AML-193 (cell line): ENCODE results near the gene CCZ1B.
A peak's percentile ranks its signal among the peaks of the same experiment; 100 is the strongest.
"Not testable (repeated sequence)": the region's sequence is repeated elsewhere in the genome, so short reads cannot be mapped to it uniquely, and the experiment has no call there.

Source experiments
- DNase-seq, 2 experiments: peaks; one replicate each; lab custom pipeline; 2025; lab: John Stamatoyannopoulos, UW

Gene CCZ1B

GRCh38 chr7:6826151-6826550 is at the start of gene CCZ1B:
Gene CCZ1B (minus strand): TSS chr7:6826275. CDS start chr7:6826197, 78 bp downstream.
- DNase-seq = peak; percentile 45 to 49

- not testable (repeated sequence) for DNase-seq
These were observed 48.9 kb upstream of the CCZ1B start for GRCh38 chr7:6875022-6875421.

- DNase-seq = not testable (repeated sequence)
These were observed 46.3 kb upstream of the CCZ1B start for GRCh38 chr7:6872246-6872945.

- not testable (repeated sequence) for DNase-seq
These were observed 45.5 kb upstream of the CCZ1B start for GRCh38 chr7:6871421-6872144.

- not testable (repeated sequence) for DNase-seq
These were observed 38.7 kb upstream of the CCZ1B start for GRCh38 chr7:6864751-6865150.

GRCh38 chr7:6864188-6864587 is 38.1 kb upstream of the CCZ1B start:
- DNase-seq = not testable (repeated sequence)

- DNase-seq = not testable (repeated sequence)
These were observed 36.8 kb upstream of the CCZ1B start for GRCh38 chr7:6862876-6863275.

- DNase-seq = peak; percentile 3 to 10
These were observed 31.7 kb upstream of the CCZ1B start for GRCh38 chr7:6857721-6858314.

GRCh38 chr7:6855563-6856131 is 29.6 kb upstream of the CCZ1B start:
- not testable (repeated sequence) for DNase-seq

- not testable (repeated sequence) for DNase-seq
These were observed 28.9 kb upstream of the CCZ1B start for GRCh38 chr7:6854747-6855562.

- not testable (repeated sequence) for DNase-seq
These were observed 27.6 kb upstream of the CCZ1B start for GRCh38 chr7:6853681-6854080.

- not testable (repeated sequence) for DNase-seq
These were observed 23.1 kb upstream of the CCZ1B start for GRCh38 chr7:6849127-6849526.

- DNase-seq = not testable (repeated sequence)
These were observed 21.7 kb upstream of the CCZ1B start for GRCh38 chr7:6847751-6848150.

GRCh38 chr7:6845971-6846449 is 19.9 kb upstream of the CCZ1B start:
- DNase-seq = not testable (repeated sequence)

- DNase-seq = not testable (repeated sequence)
These were observed 17.6 kb upstream of the CCZ1B start for GRCh38 chr7:6843654-6844053.

GRCh38 chr7:6843092-6843491 is 17.0 kb upstream of the CCZ1B start:
- DNase-seq = not testable (repeated sequence)

GRCh38 chr7:6842278-6842921 is 16.3 kb upstream of the CCZ1B start:
- DNase-seq = not testable (repeated sequence)

- not testable (repeated sequence) for DNase-seq
These were observed 11.0 kb upstream of the CCZ1B start for GRCh38 chr7:6837081-6837480.

- DNase-seq = not testable (repeated sequence)
These were observed 9.4 kb upstream of the CCZ1B start for GRCh38 chr7:6835521-6835920.

- no peak for DNase-seq
These were observed 7.6 kb upstream of the CCZ1B start for GRCh38 chr7:6833636-6834035.
